ENCODE results near the gene KCNMB2. TPM values are rescaled to one million over a fixed set of nuclear protein-coding genes. Genes with fewer than 3 reads are reported as not detected.

KCNMB2 gene
- polyA plus RNA-seq, 3 donors = not detected

DNA sequence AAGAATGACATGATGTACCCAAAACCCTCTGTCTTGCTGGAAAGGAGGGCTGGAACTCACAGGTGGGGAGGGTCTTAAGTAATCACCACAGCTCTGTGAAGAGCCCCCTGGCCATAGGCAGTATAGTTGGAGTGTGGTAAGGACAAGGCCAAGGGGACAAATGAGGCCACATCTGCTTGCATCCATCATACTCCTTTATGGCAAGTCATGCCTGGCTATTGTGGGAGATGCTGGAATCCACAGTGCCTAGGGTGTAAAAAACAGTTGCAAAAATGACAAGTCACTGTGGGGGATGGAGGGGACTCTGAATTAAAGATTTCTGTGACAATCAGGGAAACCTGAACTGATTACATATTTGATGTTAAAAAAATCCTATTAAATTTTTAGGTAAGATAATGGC, 258.5 kb downstream of the KCNMB2 start:
- Histone ChIP-seq H3K9me3 (replicated peaks in 1 of 2; ENCODE audit: control insufficient read depth in 1 of 2, insufficient read depth in 1 of 2, low read length in 2 of 2) (peaks cover 8 to 23% of the 10 kb centered on the region in 2 donors), H3K9ac (ENCODE audit: insufficient read depth, low read length, poor library complexity, severe bottlenecking) (no peak overlapping the region), H4K20me1 (ENCODE audit: insufficient read depth, low read length) (no peaks in the 10 kb centered on the region), H3K79me2 (ENCODE audit: insufficient read depth, low read length) (no peaks in the 10 kb centered on the region), H2AFZ (ENCODE audit: insufficient read depth, low read depth, low read length, poor library complexity, severe bottlenecking) (no peak overlapping the region), H3K4me1 (ENCODE audit: control insufficient read depth in 1 of 2, insufficient read depth in 2 of 2, low read length in 2 of 2) (no peaks in the 10 kb centered on the region), H3K4me3 (replicated peaks in 1 of 3; ENCODE audit: low read depth in 2 of 3, low read length in 3 of 3) (no peak overlapping the region), H3K27me3 (ENCODE audit: control insufficient read depth in 2 of 2, insufficient read depth in 2 of 2, low read length in 2 of 2) (no peaks in the 10 kb centered on the region), H3K27ac (ENCODE audit: low read depth in 1 of 2, low read length in 2 of 2) (no peak overlapping the region), H3K36me3 (replicated peaks in 1 of 2; ENCODE audit: control insufficient read depth in 1 of 2, insufficient read depth in 2 of 2, low read length in 2 of 2) (no peaks in the 10 kb centered on the region), H3K4me2 (replicated peaks; ENCODE audit: extremely low read depth, low read length, poor library complexity, severe bottlenecking) (no peak overlapping the region)
- no peaks in the 10 kb centered on the region for H3K4me1 Mint-ChIP-seq
- no peak for DNase-seq
- no peak overlapping the region for H3K4me3 Mint-ChIP-seq
- H3K36me3 Mint-ChIP-seq = no peaks in the 10 kb centered on the region
- intact Hi-C loops (cut with micrococcal nuclease) = no loop called here
- H3K9me3 Mint-ChIP-seq = peaks cover 4 to 19% (median 16%) of the 10 kb centered on the region in 7 donors
- H3K27ac Mint-ChIP-seq = no peak overlapping the region
- TF ChIP-seq, protein P1, sequence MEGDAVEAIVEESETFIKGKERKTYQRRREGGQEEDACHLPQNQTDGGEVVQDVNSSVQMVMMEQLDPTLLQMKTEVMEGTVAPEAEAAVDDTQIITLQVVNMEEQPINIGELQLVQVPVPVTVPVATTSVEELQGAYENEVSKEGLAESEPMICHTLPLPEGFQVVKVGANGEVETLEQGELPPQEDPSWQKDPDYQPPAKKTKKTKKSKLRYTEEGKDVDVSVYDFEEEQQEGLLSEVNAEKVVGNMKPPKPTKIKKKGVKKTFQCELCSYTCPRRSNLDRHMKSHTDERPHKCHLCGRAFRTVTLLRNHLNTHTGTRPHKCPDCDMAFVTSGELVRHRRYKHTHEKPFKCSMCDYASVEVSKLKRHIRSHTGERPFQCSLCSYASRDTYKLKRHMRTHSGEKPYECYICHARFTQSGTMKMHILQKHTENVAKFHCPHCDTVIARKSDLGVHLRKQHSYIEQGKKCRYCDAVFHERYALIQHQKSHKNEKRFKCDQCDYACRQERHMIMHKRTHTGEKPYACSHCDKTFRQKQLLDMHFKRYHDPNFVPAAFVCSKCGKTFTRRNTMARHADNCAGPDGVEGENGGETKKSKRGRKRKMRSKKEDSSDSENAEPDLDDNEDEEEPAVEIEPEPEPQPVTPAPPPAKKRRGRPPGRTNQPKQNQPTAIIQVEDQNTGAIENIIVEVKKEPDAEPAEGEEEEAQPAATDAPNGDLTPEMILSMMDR (IDR thresholded peaks at IDR 0.05) = no peak
- peaks cover 0 to 1% (median 0%) of the 10 kb centered on the region in 3 donors for H3K27me3 Mint-ChIP-seq (ENCODE audit: low read depth in 3 of 3)

DNA sequence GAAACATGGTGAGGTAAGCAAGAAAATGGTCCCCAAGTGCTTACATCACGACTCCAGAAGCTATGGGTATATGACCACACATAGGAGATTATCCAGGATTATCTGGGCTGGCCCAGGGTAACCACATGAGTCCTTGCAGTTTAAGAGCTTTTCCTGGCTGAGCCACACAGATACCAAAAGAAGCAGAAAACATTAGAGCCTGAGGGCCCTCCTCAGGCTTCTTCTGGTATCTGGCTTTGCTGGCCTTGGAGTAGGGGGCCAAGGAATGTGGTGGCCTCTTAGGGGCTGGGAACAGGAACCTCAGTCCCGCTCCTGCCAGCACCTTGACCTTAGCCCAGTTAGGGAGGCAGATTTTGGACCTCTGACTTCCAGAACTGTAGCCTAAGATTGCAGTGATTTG, 259.1 kb downstream of the KCNMB2 start:
- Histone ChIP-seq H3K27me3 (ENCODE audit: control insufficient read depth in 2 of 2, insufficient read depth in 2 of 2, low read length in 2 of 2) (no peaks in the 10 kb centered on the region), H3K79me2 (ENCODE audit: insufficient read depth, low read length) (no peaks in the 10 kb centered on the region), H4K20me1 (ENCODE audit: insufficient read depth, low read length) (no peaks in the 10 kb centered on the region), H3K9me3 (replicated peaks in 1 of 2; ENCODE audit: control insufficient read depth in 1 of 2, insufficient read depth in 1 of 2, low read length in 2 of 2) (peaks cover 3 to 17% of the 10 kb centered on the region in 2 donors), H3K4me3 (replicated peaks in 1 of 3; ENCODE audit: low read depth in 2 of 3, low read length in 3 of 3) (no peak overlapping the region), H3K27ac (ENCODE audit: low read depth in 1 of 2, low read length in 2 of 2) (no peak overlapping the region), H3K4me1 (ENCODE audit: control insufficient read depth in 1 of 2, insufficient read depth in 2 of 2, low read length in 2 of 2) (no peaks in the 10 kb centered on the region), H3K4me2 (replicated peaks; ENCODE audit: extremely low read depth, low read length, poor library complexity, severe bottlenecking) (no peak overlapping the region), H3K36me3 (replicated peaks in 1 of 2; ENCODE audit: control insufficient read depth in 1 of 2, insufficient read depth in 2 of 2, low read length in 2 of 2) (no peaks in the 10 kb centered on the region), H2AFZ (ENCODE audit: insufficient read depth, low read depth, low read length, poor library complexity, severe bottlenecking) (no peak overlapping the region), H3K9ac (ENCODE audit: insufficient read depth, low read length, poor library complexity, severe bottlenecking) (no peak overlapping the region)
- Mint-ChIP-seq H3K36me3 (no peaks in the 10 kb centered on the region), H3K27ac (no peak overlapping the region), H3K27me3 (ENCODE audit: low read depth in 3 of 3) (peaks cover 0 to 1% (median 0%) of the 10 kb centered on the region in 3 donors), H3K4me1 (no peaks in the 10 kb centered on the region), H3K4me3 (no peak overlapping the region), H3K9me3 (peaks cover 4 to 18% (median 14%) of the 10 kb centered on the region in 7 donors)
- TF ChIP-seq, protein P1 (IDR thresholded peaks at IDR 0.05) = no peak
- intact Hi-C loops (cut with micrococcal nuclease) = no loop called here
- DNase-seq = no peak
- WGBS (ENCODE audit: insufficient coverage) = 100% methylated on average over 1 of the region's 2 CpGs
